KOPT-K1 (cell line): ENCODE results near the gene ATP10A.
A peak's percentile ranks its signal among the peaks of the same experiment; 100 is the strongest.
"Not testable (repeated sequence)": the region's sequence is repeated elsewhere in the genome, so short reads cannot be mapped to it uniquely, and the experiment has no call there.

ENCODE experiments used
- H3K27ac ChIP-seq: fragments of 200-600 bp; sonication (generic); 2 replicates; pipeline ENCODE4 v1.5.1; 2016; ENCODE audit warnings: antibody characterized with exemption, mild to moderate bottlenecking, low read depth, low read length; ENCODE audit not compliant: poor library complexity, severe bottlenecking
- H3K36me3 ChIP-seq: fragments of 200-600 bp; sonication (generic); 2 replicates; pipeline ENCODE4 v1.5.1; 2017; ENCODE audit warnings: antibody characterized with exemption, mild to moderate bottlenecking, low read length, moderate library complexity; ENCODE audit not compliant: insufficient read depth
- H3K9me3 ChIP-seq: fragments of 200-600 bp; sonication (generic); 2 replicates; pipeline ENCODE4 v1.5.1; 2017; ENCODE audit warnings: antibody characterized with exemption, low read length, mild to moderate bottlenecking; ENCODE audit not compliant: insufficient read depth, poor library complexity, severe bottlenecking

The ATP10A gene

GRCh38 chr15:25874379-25874778 is 11.3 kb upstream of the ATP10A start:
- no peaks in the 10 kb centered on the region for H3K36me3 ChIP-seq
- H3K9me3 ChIP-seq = no peaks in the 10 kb centered on the region
- no peak overlapping the region for H3K27ac ChIP-seq

GRCh38 chr15:25871403-25871802 is 8.3 kb upstream of the ATP10A start:
- no peaks in the 10 kb centered on the region for H3K9me3 ChIP-seq
- H3K27ac ChIP-seq = no peak overlapping the region
- no peaks in the 10 kb centered on the region for H3K36me3 ChIP-seq

- no peak overlapping the region for H3K27ac ChIP-seq
- no peaks in the 10 kb centered on the region for H3K9me3 ChIP-seq
- no peaks in the 10 kb centered on the region for H3K36me3 ChIP-seq
Measured at GRCh38 chr15:25870938-25871337, 7.8 kb upstream of the ATP10A start.

GRCh38 chr15:25869701-25870100 is 6.6 kb upstream of the ATP10A start:
- H3K36me3 ChIP-seq = no peaks in the 10 kb centered on the region
- no peak overlapping the region for H3K27ac ChIP-seq
- no peaks in the 10 kb centered on the region for H3K9me3 ChIP-seq

- H3K36me3 ChIP-seq = no peaks in the 10 kb centered on the region
- H3K9me3 ChIP-seq = no peaks in the 10 kb centered on the region
- H3K27ac ChIP-seq = no peak overlapping the region
Measured at GRCh38 chr15:25866874-25867273, 3.7 kb upstream of the ATP10A start.

GRCh38 chr15:25866251-25866650 is 3.1 kb upstream of the ATP10A start:
- no peak overlapping the region for H3K27ac ChIP-seq
- H3K36me3 ChIP-seq = no peaks in the 10 kb centered on the region
- no peaks in the 10 kb centered on the region for H3K9me3 ChIP-seq

GRCh38 chr15:25864966-25865365 is 1.8 kb upstream of the ATP10A start:
- Histone ChIP-seq H3K27ac (no peak overlapping the region), H3K9me3 (no peaks in the 10 kb centered on the region), H3K36me3 (no peaks in the 10 kb centered on the region)

- H3K27ac ChIP-seq = no peak overlapping the region
- no peaks in the 10 kb centered on the region for H3K9me3 ChIP-seq
- H3K36me3 ChIP-seq = no peaks in the 10 kb centered on the region
Measured at GRCh38 chr15:25863968-25864580, 947 bp upstream of the ATP10A start.

- H3K36me3 ChIP-seq = peaks cover 10% of the 10 kb centered on the region; the same call in 1 of the 2 replicates
- H3K9me3 ChIP-seq = no peaks in the 10 kb centered on the region
- peak overlapping the region; percentile 89 for H3K27ac ChIP-seq
Measured at GRCh38 chr15:25862472-25863110, 536 bp downstream of the ATP10A start.

GRCh38 chr15:25862071-25862471 is 1.1 kb downstream of the ATP10A start:
- H3K27ac ChIP-seq = peak overlapping the region; percentile 89

GRCh38 chr15:25860885-25861866 is 2.0 kb downstream of the ATP10A start:
- H3K27ac ChIP-seq = peak overlapping the region; percentile 89
- peaks cover 20% of the 10 kb centered on the region; the same call in 1 of the 2 replicates for H3K36me3 ChIP-seq
- H3K9me3 ChIP-seq = no peaks in the 10 kb centered on the region

More at GRCh38 chr15:25862071-25862471, 1.1 kb downstream of the ATP10A start:
- no peaks in the 10 kb centered on the region for H3K9me3 ChIP-seq
- peaks cover 12% of the 10 kb centered on the region; the same call in 1 of the 2 replicates for H3K36me3 ChIP-seq

GRCh38 chr15:25859838-25860645 is 3.1 kb downstream of the ATP10A start:
- H3K36me3 ChIP-seq = peaks cover 20% of the 10 kb centered on the region; the same call in 1 of the 2 replicates
- H3K27ac ChIP-seq = peak overlapping the region; percentile 89
- no peaks in the 10 kb centered on the region for H3K9me3 ChIP-seq

- H3K9me3 ChIP-seq = no peaks in the 10 kb centered on the region
- peak overlapping the region; percentile 89 for H3K27ac ChIP-seq
- H3K36me3 ChIP-seq = peaks cover 20% of the 10 kb centered on the region; the same call in 1 of the 2 replicates
Measured at GRCh38 chr15:25858952-25859760, 4.0 kb downstream of the ATP10A start.

- not testable (repeated sequence) for H3K9me3 ChIP-seq, H3K27ac ChIP-seq
- H3K36me3 ChIP-seq = peaks cover 20% of the 10 kb centered on the region; the same call in 1 of the 2 replicates
Measured at GRCh38 chr15:25856059-25856458, 7.1 kb downstream of the ATP10A start.
